GM19328 (cell line): ENCODE measurements around the gene BCL11B.

ENCODE experiments used
- ATAC-seq: cut with Tn5 transposase; IDR thresholded peaks from one replicate; pipeline ENCODE4 v1.9.1; 2021; ENCODE audit warnings: mild to moderate bottlenecking, moderate library complexity; ENCODE audit not compliant: unreplicated experiment

Gene BCL11B

DNA sequence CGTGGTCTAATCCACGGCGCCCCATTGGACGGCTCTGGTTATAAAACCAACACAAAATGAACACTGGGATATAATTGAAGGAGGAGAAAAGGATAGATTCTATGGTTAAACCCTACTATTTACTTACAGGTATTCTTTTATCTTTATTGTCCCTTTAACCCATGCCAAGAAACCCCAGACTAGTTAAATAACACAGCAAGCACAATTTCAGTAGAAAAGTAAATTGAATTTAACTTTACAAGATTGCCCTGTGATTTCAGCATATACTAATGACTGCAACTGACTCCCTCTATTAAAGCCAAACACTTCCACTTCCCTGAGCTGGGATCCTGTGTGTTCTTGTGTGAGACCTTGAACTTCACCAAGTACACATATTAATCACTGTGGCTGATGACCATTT lies 45.3 kb downstream of the BCL11B start:
- no peak for ATAC-seq

DNA sequence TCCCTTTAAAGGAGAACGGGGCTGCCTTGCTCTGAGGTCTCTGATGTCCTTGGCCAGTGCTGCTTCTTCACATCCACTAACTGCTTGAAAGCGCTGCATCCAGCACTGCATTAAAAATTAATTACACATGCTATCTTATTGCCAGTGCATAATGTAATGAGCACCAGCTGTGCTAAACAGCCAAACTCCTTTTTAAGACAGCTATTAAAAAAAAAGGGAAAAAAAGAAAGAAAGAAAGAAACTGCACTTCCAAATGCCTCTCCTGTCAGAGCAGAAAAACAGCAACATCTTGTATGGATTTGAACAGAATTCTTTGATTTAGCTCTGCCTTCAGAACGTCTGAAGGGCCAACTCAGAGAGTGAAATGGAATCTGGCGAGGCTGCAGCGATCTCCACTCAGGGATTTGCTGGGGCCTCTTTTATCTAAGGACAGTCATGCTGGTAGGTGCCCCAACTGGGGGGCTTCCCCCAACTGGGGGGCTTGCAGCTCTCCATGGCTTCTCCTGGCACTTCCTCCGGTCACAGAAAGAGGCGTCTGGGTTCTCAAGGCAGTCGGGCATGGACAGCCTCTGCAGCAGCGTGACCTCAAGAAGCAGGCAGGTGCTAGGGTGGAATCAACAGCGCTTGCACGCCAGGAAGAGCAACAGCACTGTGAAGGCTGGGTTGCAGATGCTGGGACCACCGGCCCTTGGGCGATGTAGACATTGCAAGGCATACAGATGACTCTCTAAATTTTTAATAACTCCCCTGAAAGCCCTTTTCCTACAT lies 46.4 kb downstream of the BCL11B start:
- no peak for ATAC-seq

DNA sequence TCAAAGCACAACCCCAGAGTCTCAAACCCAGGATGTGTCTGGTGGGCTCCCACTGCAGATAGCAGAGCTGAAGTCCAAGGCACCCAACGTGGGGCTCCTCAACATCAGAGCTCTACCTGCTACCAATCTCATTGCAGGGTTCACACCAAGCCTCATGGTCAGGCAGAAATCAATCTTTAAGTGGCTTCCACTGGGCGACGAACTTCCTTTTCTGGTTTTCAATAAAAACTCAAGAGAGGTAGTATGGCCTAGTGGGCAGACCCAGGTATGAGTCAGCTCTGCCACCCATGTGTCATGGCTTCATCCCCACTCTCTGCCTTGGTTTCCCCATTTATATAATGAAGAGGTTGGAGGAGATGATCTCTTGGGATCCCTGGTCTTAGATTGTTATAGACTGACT lies 47.0 kb downstream of the BCL11B start:
- no peak for ATAC-seq

DNA sequence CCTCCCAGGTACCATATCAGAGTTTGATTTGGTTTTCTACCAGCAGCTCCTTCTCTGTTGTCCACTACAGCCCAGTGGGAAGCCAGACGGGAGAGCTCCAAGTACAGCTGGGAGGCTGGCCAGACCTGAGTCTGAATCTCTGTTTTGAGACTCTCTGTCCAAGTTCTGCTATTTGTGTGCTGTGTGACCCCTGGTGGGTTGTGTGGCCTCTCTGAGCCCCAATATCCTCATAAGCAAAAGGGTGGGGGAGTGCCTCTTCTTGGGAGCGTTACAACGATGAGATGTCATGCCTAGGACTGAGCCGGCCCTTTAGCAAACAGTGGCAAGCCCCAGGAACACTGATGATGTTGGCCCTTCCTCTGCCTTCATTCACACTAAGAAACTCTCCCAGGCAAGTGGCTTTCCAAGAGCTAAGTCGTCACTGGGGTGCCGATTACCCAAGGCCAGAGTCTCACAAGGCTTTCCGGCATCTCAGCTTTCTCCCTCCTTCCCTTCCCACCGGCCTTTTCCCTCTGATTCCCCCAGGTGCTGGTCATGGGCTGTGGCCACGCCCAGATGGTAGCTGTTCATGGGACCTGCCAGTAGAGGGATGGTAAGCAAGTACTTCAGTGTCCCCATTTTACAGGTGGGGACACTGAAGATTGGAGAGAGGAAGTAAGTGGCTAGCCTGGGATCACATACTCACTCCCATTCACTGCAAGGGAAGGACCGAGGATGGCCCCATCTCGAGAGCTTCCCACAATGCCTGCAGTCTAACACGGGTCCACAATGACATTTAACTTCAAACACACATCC lies 47.7 kb downstream of the BCL11B start:
- ATAC-seq, result no peak

DNA sequence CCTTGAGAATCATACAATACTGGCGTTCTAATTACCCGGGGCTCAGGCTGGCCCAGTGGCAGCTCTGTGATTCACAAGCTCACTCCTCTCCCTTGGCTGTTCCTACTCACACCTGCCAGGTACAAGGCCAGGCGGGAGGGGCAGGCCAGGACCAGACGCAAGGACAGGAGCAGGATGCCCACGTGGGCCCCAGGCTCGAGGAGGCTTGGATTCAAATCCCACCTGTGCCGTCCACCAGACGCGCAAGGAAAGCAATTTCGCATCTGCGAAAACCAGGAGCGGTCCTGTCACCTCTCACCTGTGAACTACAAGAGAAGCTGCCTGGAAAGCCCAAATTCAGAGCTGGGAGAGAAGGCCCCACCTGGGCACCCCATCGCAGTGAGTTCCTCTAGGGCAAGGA lies 50.6 kb downstream of the BCL11B start:
- no peak for ATAC-seq

DNA sequence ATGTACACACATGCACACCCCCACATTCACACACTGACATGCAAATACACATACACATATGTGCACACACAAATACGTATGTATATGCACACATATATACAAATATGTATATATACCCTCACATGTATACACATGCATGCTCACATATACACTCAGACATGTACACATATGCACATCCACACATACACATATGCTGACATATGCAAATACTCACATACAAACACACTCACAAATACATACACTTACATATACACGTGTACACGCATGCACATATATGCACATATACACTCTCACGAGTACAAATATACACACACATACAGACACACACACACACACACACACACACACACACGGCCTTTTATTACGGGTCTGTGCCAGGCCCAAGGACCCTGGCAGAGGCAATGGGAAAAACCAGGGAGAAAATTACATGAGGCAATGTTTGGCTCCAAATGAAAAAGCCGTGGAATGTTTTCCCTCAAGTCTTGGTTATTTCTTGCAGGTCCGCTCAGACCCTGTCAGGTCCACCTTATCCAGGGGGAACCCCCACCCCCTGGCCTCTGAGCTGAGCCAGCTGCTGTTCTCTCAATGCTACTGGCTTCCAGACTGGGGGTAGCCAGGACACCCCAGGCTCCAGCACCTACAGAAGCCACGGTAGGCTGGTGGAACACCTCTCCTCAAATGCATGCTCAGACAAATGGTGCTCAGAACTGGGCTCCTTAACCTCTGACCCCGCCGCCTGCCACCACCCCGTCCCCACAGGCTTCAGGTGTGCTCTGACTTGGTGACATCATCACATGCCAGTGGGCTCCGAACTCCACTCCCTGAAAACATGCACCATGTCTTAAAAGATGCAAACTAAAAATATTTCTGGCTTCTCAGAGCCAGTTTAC lies 54.7 kb downstream of the BCL11B start:
- ATAC-seq, result no peak

DNA sequence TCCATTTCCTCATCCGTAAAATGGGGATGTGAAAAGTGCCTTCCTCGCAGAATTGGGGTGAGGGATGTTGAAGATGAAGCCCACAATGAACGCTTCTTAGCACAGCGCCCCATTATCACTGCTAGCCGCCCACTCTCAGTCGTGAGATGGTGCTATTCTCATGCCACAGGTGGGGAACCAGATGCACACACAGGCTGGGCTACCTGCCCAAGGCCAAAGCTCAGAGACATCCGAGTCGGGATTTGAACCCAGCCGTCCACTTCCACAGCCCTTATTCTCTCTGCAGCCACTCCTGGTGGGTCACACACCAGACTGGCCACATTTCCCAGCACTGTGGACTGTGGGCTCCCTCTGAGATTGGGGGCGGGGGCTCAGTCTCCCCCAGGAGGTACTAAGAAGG lies 55.8 kb downstream of the BCL11B start:
- ATAC-seq, result no peak

DNA sequence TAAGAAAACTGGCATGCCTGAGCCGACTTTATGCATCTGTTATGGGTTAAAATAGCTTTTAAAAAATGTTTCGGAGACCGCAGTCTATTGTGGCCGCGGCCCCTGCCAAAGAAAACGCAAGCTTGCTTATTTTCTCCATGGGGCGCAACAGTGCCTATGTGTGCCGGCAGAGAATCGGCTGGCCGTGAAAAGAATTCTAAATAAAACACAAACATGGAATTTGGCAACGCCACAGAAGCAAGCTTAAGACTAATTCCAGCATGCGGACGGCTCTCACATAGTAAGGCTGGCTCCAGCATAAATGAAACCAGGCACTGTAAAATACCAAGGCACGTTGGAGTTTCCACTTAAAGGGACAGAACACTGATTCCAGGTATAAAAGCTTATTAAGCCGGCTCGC lies 56.7 kb downstream of the BCL11B start:
- no peak for ATAC-seq

DNA sequence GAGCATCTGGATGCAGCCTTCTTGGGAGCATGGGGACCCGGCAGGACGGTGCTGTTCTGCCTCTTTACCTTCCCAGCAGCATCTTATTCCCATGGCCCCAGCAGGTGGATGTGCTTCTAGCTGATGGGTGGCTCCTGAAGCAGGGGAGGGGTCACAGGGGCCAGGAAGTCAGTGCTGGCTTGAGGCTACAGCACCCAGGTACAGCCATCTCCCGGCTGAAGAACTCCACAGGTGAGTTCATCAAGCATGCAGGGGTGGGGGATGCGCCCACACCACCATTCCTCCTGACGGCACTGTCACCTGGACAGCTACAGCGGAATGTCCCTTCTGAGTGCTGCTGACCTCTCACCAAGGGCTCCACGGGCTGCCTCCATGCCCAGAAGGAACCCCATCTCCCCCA lies 57.3 kb downstream of the BCL11B start:
- ATAC-seq, result no peak

DNA sequence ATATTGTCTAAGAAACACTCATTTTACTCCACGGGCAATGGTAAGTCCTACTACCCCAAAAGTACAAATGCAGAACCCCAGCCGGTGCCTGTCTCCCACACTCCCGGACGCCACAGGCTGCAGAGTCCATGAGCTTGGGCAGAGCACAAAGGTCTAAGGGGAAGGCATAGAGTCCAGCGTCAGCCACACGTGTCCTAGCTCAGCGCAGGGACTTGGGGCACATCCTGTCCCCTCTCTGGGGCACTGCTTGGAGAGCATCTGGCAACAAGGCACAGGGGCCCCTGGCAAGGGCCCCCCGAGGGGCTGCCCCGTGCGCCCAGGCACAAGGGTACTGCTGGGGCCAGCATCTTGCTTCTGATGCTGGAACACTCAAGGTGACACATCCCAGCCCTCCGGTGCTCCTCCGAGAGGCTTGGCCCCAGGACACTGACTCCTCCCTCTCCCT lies 58.4 kb downstream of the BCL11B start:
- ATAC-seq, result no peak

DNA sequence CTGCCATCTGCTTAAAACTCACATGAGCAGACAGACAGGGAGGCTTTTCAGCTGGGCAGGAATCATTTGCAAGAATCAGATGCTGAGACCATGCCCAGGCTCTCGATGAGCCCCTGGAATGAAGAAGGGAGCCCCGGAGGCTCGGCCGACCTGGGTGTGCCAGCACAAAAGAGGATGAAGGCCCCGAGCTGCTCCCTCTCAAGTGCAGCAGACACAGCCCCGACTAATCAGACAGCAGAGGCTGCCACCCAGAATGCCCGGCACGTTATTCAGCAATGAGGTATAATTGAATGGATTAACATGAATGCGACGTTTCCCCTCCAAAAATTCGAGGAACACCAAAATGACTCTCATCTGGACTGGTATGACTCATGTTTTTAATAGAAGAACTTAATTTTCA lies 58.9 kb downstream of the BCL11B start:
- ATAC-seq, result no peak

DNA sequence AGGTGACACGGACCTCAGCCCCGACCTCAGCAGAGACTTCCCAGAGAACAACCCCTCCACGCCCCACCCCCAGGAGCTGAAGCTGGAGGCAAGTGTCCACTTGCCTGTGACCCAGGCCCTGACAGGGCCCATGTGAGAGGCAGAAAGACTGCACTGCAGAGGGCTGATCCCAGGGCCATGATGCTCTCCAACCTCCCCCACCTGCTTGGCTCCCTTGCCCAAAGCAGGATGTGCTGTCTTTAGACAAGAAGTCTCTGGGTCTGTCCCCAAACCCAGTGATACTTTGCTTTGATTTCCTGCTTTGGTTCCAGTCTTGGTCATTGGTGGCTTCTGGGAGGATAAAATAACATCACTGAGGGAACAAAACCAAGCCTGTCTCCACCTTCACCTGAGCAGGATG lies 59.4 kb downstream of the BCL11B start:
- ATAC-seq, result no peak

DNA sequence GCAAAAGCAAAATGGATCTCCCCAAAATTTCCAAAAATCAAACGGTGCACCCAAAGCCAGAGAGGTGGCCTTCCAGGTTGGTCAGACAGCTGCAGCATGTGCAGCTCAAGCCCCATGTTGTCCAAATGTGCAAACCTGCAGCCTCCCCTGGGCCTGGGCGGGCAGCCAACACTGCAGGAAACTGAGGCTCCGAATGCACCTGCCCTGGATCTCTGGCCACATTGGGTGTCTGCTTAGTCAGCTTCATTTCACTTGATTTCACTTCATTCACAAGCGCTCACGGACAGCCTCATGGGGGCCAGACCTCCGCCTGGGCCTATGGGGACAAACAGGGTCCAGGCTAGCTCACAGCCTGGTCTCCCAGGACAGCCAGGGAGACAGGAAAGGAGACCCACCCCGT lies 59.8 kb downstream of the BCL11B start:
- no peak for ATAC-seq

DNA sequence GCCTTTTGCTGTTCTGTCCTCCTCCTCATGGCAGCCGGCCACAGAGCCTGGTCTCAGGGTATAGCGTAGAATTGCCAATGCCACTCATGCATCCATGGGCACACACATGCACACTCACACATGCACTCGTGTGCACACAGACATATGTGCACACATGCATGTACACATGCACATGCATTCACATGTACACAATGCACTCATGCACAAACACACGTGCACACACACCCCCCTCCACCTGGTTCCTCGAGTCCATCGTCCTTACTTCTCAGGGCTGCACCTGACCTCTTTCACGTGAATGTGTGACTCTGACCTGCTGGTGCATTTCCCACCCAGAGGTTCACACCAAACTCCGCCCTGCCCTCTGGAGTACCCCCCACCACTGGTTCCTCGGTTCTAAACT lies 60.6 kb downstream of the BCL11B start:
- ATAC-seq, result no peak

DNA sequence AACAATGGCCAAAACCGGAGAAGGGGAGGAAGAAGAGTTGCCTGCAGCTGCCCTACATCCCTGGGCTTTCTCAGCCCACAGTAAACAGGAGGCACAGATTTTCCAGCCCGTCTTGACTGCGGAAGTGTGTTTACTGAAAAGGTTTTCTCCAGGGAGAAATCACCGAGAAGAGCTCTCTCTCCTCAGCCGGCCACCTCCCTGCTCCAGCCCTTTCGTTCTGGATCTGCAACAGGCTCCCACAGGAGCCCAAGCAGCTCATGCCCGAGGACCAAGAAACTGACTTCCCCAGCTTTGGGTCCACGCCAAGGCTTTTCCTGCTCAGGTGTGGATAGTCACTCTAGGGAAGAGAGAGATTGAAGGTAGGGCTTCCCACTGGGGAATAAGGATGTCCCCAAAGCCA lies 61.7 kb downstream of the BCL11B start:
- no peak for ATAC-seq

DNA sequence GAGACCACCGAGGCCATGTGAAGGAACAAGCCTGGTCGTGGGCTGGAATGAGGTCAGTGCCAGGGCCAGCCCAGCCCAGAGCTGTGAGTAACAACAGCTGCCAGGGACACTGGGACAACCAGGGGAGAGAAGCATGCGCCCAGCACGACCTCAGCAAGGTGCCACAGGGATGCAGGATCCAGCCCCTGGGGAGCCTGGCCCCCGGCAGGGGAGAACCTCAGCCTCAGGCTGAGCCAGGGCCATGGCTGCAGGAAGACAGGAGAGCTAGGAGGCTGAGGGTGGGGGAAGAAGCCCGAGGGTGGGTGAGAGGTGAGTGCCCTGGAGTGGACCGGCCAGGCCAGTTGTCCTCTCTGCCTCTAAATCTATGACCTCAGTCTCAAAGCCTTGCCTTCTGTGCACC lies 62.6 kb downstream of the BCL11B start:
- ATAC-seq, result no peak

DNA sequence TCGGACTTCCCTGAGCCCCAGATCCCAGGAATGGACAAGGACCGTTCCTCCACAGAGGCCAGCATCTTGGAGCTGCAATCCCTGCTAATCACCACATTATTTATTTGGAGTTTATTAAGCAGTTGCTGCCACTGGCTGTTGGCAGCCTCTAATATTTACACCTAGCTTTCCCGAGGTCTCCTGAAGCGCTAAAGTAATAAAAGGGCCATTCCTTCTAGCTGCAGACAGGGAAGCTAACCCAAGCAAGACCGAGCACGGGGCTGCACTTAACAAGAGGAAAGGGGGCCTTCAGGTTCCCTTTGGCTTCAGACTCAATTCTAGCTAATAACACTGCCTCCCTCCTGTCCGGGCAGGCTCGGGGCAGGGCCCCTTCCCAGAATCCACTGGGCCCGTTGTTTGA lies 63.7 kb downstream of the BCL11B start:
- no peak for ATAC-seq

DNA sequence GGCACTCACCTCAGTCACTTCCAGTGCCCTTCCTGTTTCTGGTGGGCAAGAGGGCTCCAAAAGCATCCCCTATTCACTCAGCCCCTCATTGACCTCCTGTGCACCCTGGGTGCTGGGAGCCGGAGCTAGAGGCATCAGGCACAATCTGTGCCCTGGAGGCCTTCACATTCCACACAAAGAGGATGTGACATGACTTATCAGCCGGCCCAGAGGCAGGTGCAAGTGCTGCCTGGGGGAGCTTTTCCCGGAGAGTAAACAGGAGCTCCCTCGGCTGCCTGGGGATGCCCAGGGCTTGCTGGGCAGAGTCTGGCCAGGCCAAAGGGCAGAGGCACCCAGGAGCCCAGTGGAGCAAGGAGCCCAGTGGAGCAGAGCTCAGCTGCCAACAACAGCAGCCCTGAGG lies 64.5 kb downstream of the BCL11B start:
- ATAC-seq, result no peak

DNA sequence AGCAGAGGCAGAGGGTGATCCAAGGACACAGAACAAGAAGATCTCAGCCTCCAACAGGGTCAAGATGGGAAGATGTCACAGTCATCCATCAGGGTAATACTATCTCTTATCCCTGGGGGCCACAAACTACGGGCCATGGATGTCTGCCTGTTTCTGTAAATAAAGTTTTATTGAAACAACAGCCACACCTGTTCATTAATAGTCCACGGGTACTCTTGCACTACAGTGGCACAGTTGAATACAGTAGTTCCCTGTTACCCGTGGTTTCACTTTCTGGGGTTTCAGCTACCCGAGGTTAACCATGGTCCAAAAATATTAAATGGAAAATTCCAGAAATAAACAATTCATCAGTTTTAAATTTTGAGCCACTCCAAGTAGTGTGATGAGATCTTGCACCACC lies 65.9 kb downstream of the BCL11B start:
- no peak for ATAC-seq

DNA sequence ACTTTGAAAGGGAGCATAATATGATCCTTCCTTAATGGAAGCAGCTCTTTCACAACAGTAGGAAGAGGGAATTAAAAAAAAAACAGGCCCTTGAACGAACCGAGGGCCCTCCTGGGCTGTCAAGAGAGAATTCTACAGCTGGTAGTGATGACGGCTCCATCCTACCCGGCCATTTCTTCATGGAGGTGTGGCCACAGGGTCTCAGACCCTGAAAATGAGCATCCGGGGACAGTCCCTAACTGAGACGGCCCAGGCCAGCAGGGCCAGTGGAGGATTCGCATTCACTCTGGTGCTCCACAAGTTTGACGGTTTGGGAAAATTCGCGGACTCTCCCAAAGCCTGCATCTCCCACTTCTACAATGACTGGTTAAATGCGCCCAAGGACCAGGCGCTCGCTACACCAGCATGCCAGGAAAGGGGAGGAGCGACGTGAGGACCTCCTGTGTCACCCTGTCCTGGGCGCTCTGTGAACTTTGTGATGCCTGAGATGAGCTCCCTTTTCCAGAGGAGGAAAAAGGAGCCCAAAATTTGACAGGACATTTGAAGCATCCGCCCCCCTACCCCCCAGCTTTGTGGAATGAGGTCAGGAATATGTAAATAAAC lies 66.8 kb downstream of the BCL11B start:
- ATAC-seq, result no peak

DNA sequence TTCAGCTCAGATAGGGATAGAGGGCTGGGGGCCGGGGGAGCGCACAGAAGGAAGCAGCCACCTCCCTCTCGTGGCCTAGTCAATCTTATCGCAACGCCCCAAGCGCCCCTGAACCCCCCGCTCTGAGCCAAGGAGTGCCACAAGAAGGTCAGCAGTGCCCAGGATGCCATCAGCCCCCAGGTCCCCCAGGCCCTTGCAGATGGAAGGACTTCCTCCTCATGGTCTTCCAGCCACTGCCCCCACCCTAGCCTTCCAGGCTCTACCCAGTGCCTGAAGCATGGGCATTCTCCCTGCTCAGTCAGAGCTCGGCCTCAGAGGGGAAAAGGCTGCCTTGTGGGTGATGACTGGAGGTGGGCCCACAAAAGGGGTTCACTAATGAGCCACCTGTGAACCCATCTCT lies 68.2 kb downstream of the BCL11B start:
- no peak for ATAC-seq
